Spleen (tissue), 7 donors: ENCODE measurements around the gene RYR1.

ENCODE experiments used
- POLR2AphosphoS5 ChIP-seq, 3 donors: sonication (generic); formaldehyde crosslinking; IDR thresholded peaks; one replicate each; pipeline ENCODE4 v1.5.1; 2017; ENCODE audit warnings: antibody characterized with exemption in 3 of 3
- TF ChIP-seq, protein P1 (sequence below), 11 experiments: fragments of 200-600 bp in 7 of 11; fragments of 450-650 bp in 4 of 11; sonication (generic) in 4 of 11; IDR thresholded peaks in 8 of 11; conservative IDR thresholded peaks in 3 of 11; 1 replicate in 7 of 11; 2 replicates in 4 of 11; pipeline versions ENCODE4 v1.4.0 to v1.8.0; 2016 to 2021; ENCODE audit warnings: antibody characterized with exemption in 11 of 11, inconsistent platforms in 4 of 11, mild to moderate bottlenecking in 1 of 11
- donor health status: DM: no; HTN: no; CAD: no; lungs with moderate emphysema.
- donor health status: DM: no; HTN: no; CAD: no.
- donor health status: DM: no; HTN: no; CAD: no.

DNA sequence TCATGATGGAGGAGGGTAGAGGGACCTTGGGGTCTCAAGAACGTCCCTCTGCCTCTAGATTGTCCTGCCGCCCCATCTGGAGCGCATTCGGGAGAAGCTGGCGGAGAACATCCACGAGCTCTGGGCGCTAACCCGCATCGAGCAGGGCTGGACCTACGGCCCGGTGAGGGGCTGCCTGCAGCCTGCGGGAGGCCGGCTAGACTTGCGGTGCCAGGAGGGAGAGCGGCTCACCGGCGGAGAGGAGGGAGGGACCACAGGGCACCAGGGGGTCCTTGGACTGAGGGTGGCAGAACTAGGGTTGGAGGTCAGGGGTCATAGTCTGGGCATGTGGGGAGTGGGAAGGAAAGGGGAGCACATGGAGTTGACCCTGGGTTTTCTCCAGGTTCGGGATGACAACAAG lies 29.9 kb downstream of the RYR1 start:
- no peak for TF ChIP-seq POLR2AphosphoS5 (IDR thresholded peaks at IDR 0.05)
- TF ChIP-seq, protein P1, sequence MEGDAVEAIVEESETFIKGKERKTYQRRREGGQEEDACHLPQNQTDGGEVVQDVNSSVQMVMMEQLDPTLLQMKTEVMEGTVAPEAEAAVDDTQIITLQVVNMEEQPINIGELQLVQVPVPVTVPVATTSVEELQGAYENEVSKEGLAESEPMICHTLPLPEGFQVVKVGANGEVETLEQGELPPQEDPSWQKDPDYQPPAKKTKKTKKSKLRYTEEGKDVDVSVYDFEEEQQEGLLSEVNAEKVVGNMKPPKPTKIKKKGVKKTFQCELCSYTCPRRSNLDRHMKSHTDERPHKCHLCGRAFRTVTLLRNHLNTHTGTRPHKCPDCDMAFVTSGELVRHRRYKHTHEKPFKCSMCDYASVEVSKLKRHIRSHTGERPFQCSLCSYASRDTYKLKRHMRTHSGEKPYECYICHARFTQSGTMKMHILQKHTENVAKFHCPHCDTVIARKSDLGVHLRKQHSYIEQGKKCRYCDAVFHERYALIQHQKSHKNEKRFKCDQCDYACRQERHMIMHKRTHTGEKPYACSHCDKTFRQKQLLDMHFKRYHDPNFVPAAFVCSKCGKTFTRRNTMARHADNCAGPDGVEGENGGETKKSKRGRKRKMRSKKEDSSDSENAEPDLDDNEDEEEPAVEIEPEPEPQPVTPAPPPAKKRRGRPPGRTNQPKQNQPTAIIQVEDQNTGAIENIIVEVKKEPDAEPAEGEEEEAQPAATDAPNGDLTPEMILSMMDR (IDR thresholded peaks at IDR 0.05 in 8 of 11, conservative IDR thresholded peaks at IDR 0.05 in 3 of 11), result no peak
